Activated naive CD8-positive, alpha-beta T cell treated with anti-CD3 and anti-CD28 coated beads for 36 hours (primary cell): ENCODE measurements around the gene ADGRV1. TPM values are rescaled to one million over a fixed set of nuclear protein-coding genes. Genes with fewer than 3 reads are reported as not detected.
"Not testable (repeated sequence)": the region's sequence is repeated elsewhere in the genome, so short reads cannot be mapped to it uniquely, and the experiment has no call there.

Experiments used
- DNase-seq: peaks from one replicate; pipeline ENCODE4 v3.0.0; 2021
- H3K27ac Mint-ChIP-seq: one replicate; pipeline ENCODE4 v1.8.0; 2022; ENCODE audit warnings: mild to moderate bottlenecking, moderate library complexity, mixed read lengths
- H3K27me3 Mint-ChIP-seq: one replicate; pipeline ENCODE4 v1.8.0; 2022; ENCODE audit warnings: mild to moderate bottlenecking, mixed read lengths
- H3K36me3 Mint-ChIP-seq: one replicate; pipeline ENCODE4 v1.8.0; 2021; ENCODE audit warnings: mild to moderate bottlenecking, mixed read lengths
- H3K4me1 Mint-ChIP-seq: one replicate; pipeline ENCODE4 v1.8.0; 2021; ENCODE audit warnings: mixed read lengths
- H3K4me3 Mint-ChIP-seq: one replicate; pipeline ENCODE4 v1.8.0; 2022; ENCODE audit warnings: mild to moderate bottlenecking, moderate library complexity, mixed read lengths
- H3K9me3 Mint-ChIP-seq: one replicate; pipeline ENCODE4 v1.8.0; 2022; ENCODE audit warnings: mixed read lengths
- total RNA-seq, 2 experiments: library from RNA; stranded (reverse); gene quantifications; one replicate each; pipeline ENCODE4 v1.2.3, GENCODE V29; 2021

ADGRV1 gene
- total RNA-seq, 2 experiments from 2014 or later = 0.14 TPM; not detected in 1

GRCh38 chr5:90601468-90601867 lies 42.9 kb downstream of the ADGRV1 start:
- no peaks in the 10 kb centered on the region for H3K36me3 Mint-ChIP-seq
- no peak for DNase-seq
- H3K4me1 Mint-ChIP-seq = no peaks in the 10 kb centered on the region
- H3K4me3 Mint-ChIP-seq = no peak overlapping the region
- H3K27ac Mint-ChIP-seq = no peak overlapping the region
- no peaks in the 10 kb centered on the region for H3K9me3 Mint-ChIP-seq
- peaks cover 14% of the 10 kb centered on the region for H3K27me3 Mint-ChIP-seq

GRCh38 chr5:90602681-90603080 lies 44.1 kb downstream of the ADGRV1 start:
- Mint-ChIP-seq H3K9me3 (no peaks in the 10 kb centered on the region), H3K27me3 (peaks cover 19% of the 10 kb centered on the region), H3K4me3 (no peak overlapping the region), H3K27ac (no peak overlapping the region), H3K4me1 (no peaks in the 10 kb centered on the region), H3K36me3 (no peaks in the 10 kb centered on the region)
- no peak for DNase-seq

GRCh38 chr5:90606539-90606938 lies 47.9 kb downstream of the ADGRV1 start:
- H3K9me3 Mint-ChIP-seq = no peaks in the 10 kb centered on the region
- no peak overlapping the region for H3K4me3 Mint-ChIP-seq
- H3K36me3 Mint-ChIP-seq = no peaks in the 10 kb centered on the region
- DNase-seq = no peak
- no peak overlapping the region for H3K27ac Mint-ChIP-seq
- H3K27me3 Mint-ChIP-seq = peaks cover 31% of the 10 kb centered on the region
- no peaks in the 10 kb centered on the region for H3K4me1 Mint-ChIP-seq

- no peak for DNase-seq
- Mint-ChIP-seq H3K27ac (no peak overlapping the region), H3K27me3 (peaks cover 16% of the 10 kb centered on the region), H3K4me3 (no peak overlapping the region), H3K36me3 (no peaks in the 10 kb centered on the region), H3K4me1 (peaks cover 3% of the 10 kb centered on the region), H3K9me3 (no peaks in the 10 kb centered on the region)
Observed at GRCh38 chr5:90612919-90613318, 54.3 kb downstream of the ADGRV1 start.

- no peaks in the 10 kb centered on the region for H3K36me3 Mint-ChIP-seq
- H3K4me1 Mint-ChIP-seq = peaks cover 3% of the 10 kb centered on the region
- H3K27me3 Mint-ChIP-seq = peaks cover 11% of the 10 kb centered on the region
- no peak overlapping the region for H3K27ac Mint-ChIP-seq
- H3K4me3 Mint-ChIP-seq = no peak overlapping the region
- DNase-seq = no peak
- no peaks in the 10 kb centered on the region for H3K9me3 Mint-ChIP-seq
Observed at GRCh38 chr5:90613459-90613858, 54.9 kb downstream of the ADGRV1 start.

GRCh38 chr5:90613918-90614504 lies 55.4 kb downstream of the ADGRV1 start:
- H3K4me3 Mint-ChIP-seq = no peak overlapping the region
- H3K36me3 Mint-ChIP-seq = no peaks in the 10 kb centered on the region
- no peak for DNase-seq
- peaks cover 10% of the 10 kb centered on the region for H3K27me3 Mint-ChIP-seq
- H3K27ac Mint-ChIP-seq = no peak overlapping the region
- H3K4me1 Mint-ChIP-seq = peaks cover 3% of the 10 kb centered on the region
- H3K9me3 Mint-ChIP-seq = no peaks in the 10 kb centered on the region

- Mint-ChIP-seq H3K27me3 (peaks cover 13% of the 10 kb centered on the region), H3K27ac (no peak overlapping the region), H3K4me3 (no peak overlapping the region), H3K9me3 (no peaks in the 10 kb centered on the region), H3K4me1 (peaks cover 3% of the 10 kb centered on the region), H3K36me3 (no peaks in the 10 kb centered on the region)
- no peak for DNase-seq
Observed at GRCh38 chr5:90615355-90615754, 56.8 kb downstream of the ADGRV1 start.

GRCh38 chr5:90618071-90618470 lies 59.5 kb downstream of the ADGRV1 start:
- H3K4me3 Mint-ChIP-seq = no peak overlapping the region
- peaks cover 3% of the 10 kb centered on the region for H3K4me1 Mint-ChIP-seq
- no peaks in the 10 kb centered on the region for H3K9me3 Mint-ChIP-seq
- no peaks in the 10 kb centered on the region for H3K36me3 Mint-ChIP-seq
- peaks cover 9% of the 10 kb centered on the region for H3K27me3 Mint-ChIP-seq
- H3K27ac Mint-ChIP-seq = no peak overlapping the region
- no peak for DNase-seq

GRCh38 chr5:90619762-90620161 lies 61.2 kb downstream of the ADGRV1 start:
- not testable (repeated sequence) for H3K36me3 Mint-ChIP-seq, H3K27ac Mint-ChIP-seq, H3K9me3 Mint-ChIP-seq, DNase-seq, H3K4me1 Mint-ChIP-seq, H3K4me3 Mint-ChIP-seq, H3K27me3 Mint-ChIP-seq

- Mint-ChIP-seq H3K4me3 (no peak overlapping the region), H3K4me1 (no peaks in the 10 kb centered on the region), H3K27ac (no peak overlapping the region), H3K27me3 (peaks cover 3% of the 10 kb centered on the region), H3K9me3 (no peaks in the 10 kb centered on the region), H3K36me3 (no peaks in the 10 kb centered on the region)
- DNase-seq = no peak
Observed at GRCh38 chr5:90621848-90622247, 63.3 kb downstream of the ADGRV1 start.

- Mint-ChIP-seq H3K4me3 (no peak overlapping the region), H3K9me3 (no peaks in the 10 kb centered on the region), H3K27me3 (peaks cover 6% of the 10 kb centered on the region), H3K36me3 (no peaks in the 10 kb centered on the region), H3K4me1 (no peaks in the 10 kb centered on the region), H3K27ac (no peak overlapping the region)
- no peak for DNase-seq
Observed at GRCh38 chr5:90626493-90626892, 67.9 kb downstream of the ADGRV1 start.

- H3K27ac Mint-ChIP-seq = no peak overlapping the region
- no peaks in the 10 kb centered on the region for H3K9me3 Mint-ChIP-seq
Observed at GRCh38 chr5:90628492-90628891, 69.9 kb downstream of the ADGRV1 start.

GRCh38 chr5:90632791-90633190 lies 74.2 kb downstream of the ADGRV1 start:
- H3K9me3 Mint-ChIP-seq = no peaks in the 10 kb centered on the region
- H3K4me1 Mint-ChIP-seq = no peaks in the 10 kb centered on the region
- no peak overlapping the region for H3K27ac Mint-ChIP-seq
- peaks cover 11% of the 10 kb centered on the region for H3K27me3 Mint-ChIP-seq
- H3K4me3 Mint-ChIP-seq = no peak overlapping the region
- DNase-seq = no peak
- no peaks in the 10 kb centered on the region for H3K36me3 Mint-ChIP-seq

More at GRCh38 chr5:90628492-90628891, 69.9 kb downstream of the ADGRV1 start:
- no peak for DNase-seq
- Mint-ChIP-seq H3K4me3 (no peak overlapping the region), H3K27me3 (peaks cover 6% of the 10 kb centered on the region), H3K4me1 (no peaks in the 10 kb centered on the region), H3K36me3 (no peaks in the 10 kb centered on the region)

- H3K4me3 Mint-ChIP-seq = no peak overlapping the region
- H3K4me1 Mint-ChIP-seq = no peaks in the 10 kb centered on the region
- no peak overlapping the region for H3K27ac Mint-ChIP-seq
- no peak for DNase-seq
- H3K27me3 Mint-ChIP-seq = peaks cover 5% of the 10 kb centered on the region
- no peaks in the 10 kb centered on the region for H3K9me3 Mint-ChIP-seq
- H3K36me3 Mint-ChIP-seq = no peaks in the 10 kb centered on the region
Observed at GRCh38 chr5:90636948-90637347, 78.4 kb downstream of the ADGRV1 start.

- peaks cover 9% of the 10 kb centered on the region for H3K27me3 Mint-ChIP-seq
- no peaks in the 10 kb centered on the region for H3K36me3 Mint-ChIP-seq
- no peaks in the 10 kb centered on the region for H3K9me3 Mint-ChIP-seq
- no peak for DNase-seq
- H3K27ac Mint-ChIP-seq = no peak overlapping the region
- H3K4me1 Mint-ChIP-seq = no peaks in the 10 kb centered on the region
- no peak overlapping the region for H3K4me3 Mint-ChIP-seq
Observed at GRCh38 chr5:90637731-90638130, 79.1 kb downstream of the ADGRV1 start.

GRCh38 chr5:90638878-90639277 lies 80.3 kb downstream of the ADGRV1 start:
- H3K27ac Mint-ChIP-seq = no peak overlapping the region
- H3K36me3 Mint-ChIP-seq = no peaks in the 10 kb centered on the region
- no peaks in the 10 kb centered on the region for H3K9me3 Mint-ChIP-seq
- H3K4me3 Mint-ChIP-seq = no peak overlapping the region
- peaks cover 10% of the 10 kb centered on the region for H3K27me3 Mint-ChIP-seq
- no peaks in the 10 kb centered on the region for H3K4me1 Mint-ChIP-seq
- no peak for DNase-seq
